CD8-positive, alpha-beta memory T cell (primary cell): ENCODE data around the gene GDAP1L1. TPM values are rescaled to one million over a fixed set of nuclear protein-coding genes. Genes with fewer than 3 reads are reported as not detected.

Experiments used
- CTCF ChIA-PET: fragments of 350-600 bp; sonication (Branson Sonifier 250); formaldehyde crosslinking; loops from one replicate; lab custom pipeline; 2021; ENCODE audit warnings: antibody characterized with exemption; lab: Charles Lee
- POLR2A ChIA-PET: fragments of 350-600 bp; sonication (Branson Sonifier 250); formaldehyde crosslinking; loops from one replicate; lab custom pipeline; 2021; ENCODE audit warnings: antibody characterized with exemption; lab: Charles Lee
- DNase-seq, 5 donors: peaks; one replicate each; pipeline versions ENCODE4 v3.0.0 to v3.0.0-alpha.2; 2020 to 2022; ENCODE audit warnings: mixed read lengths in 1 of 5
- H3K27ac ChIP-seq: one replicate; pipeline ENCODE4 v1.7.0; 2013; ENCODE audit warnings: low read depth, mild to moderate bottlenecking, low read length, moderate library complexity
- H3K27me3 ChIP-seq: 2 replicates; pipeline ENCODE4 v1.7.0; 2013; ENCODE audit warnings: low read length, mild to moderate bottlenecking; ENCODE audit not compliant: insufficient read depth, poor library complexity, severe bottlenecking
- H3K36me3 ChIP-seq: 2 replicates; pipeline ENCODE4 v1.7.0; 2013; ENCODE audit warnings: mild to moderate bottlenecking, low read length, moderate library complexity; ENCODE audit not compliant: insufficient read depth
- H3K4me1 ChIP-seq: 2 replicates; pipeline ENCODE4 v1.7.0; 2013; ENCODE audit warnings: mild to moderate bottlenecking, low read length, moderate library complexity; ENCODE audit not compliant: insufficient read depth
- H3K4me3 ChIP-seq: 2 replicates; pipeline ENCODE4 v1.7.0; 2013; ENCODE audit warnings: mild to moderate bottlenecking, low read length
- H3K9me3 ChIP-seq: 2 replicates; pipeline ENCODE4 v1.7.0; 2013; ENCODE audit warnings: mild to moderate bottlenecking, low read length
- H3K27ac Mint-ChIP-seq, 8 donors: one replicate each; pipeline ENCODE4 v1.8.0; 2020 to 2021; ENCODE audit warnings: mixed read lengths in 8 of 8, mild to moderate bottlenecking in 6 of 8, inconsistent platforms in 3 of 8, moderate library complexity in 3 of 8
- H3K27me3 Mint-ChIP-seq, 2 donors: one replicate each; pipeline ENCODE4 v1.8.0; 2020 to 2021; ENCODE audit warnings: mixed read lengths in 2 of 2, mild to moderate bottlenecking in 1 of 2, moderate library complexity in 1 of 2
- H3K36me3 Mint-ChIP-seq, 3 donors: one replicate each; pipeline ENCODE4 v1.8.0; 2020 to 2021; ENCODE audit warnings: mixed read lengths in 3 of 3, inconsistent platforms in 1 of 3, mild to moderate bottlenecking in 1 of 3
- H3K4me1 Mint-ChIP-seq, 3 donors: one replicate each; pipeline ENCODE4 v1.8.0; 2020 to 2021; ENCODE audit warnings: mixed read lengths in 3 of 3, inconsistent platforms in 1 of 3, mild to moderate bottlenecking in 1 of 3
- H3K4me3 Mint-ChIP-seq, 7 donors: one replicate each; pipeline ENCODE4 v1.8.0; 2020 to 2021; ENCODE audit warnings: mixed read lengths in 7 of 7, mild to moderate bottlenecking in 6 of 7, moderate library complexity in 4 of 7, inconsistent platforms in 2 of 7
- H3K9me3 Mint-ChIP-seq, 5 donors: one replicate each; pipeline ENCODE4 v1.8.0; 2020 to 2022; ENCODE audit warnings: mixed read lengths in 5 of 5, mild to moderate bottlenecking in 3 of 5, moderate library complexity in 2 of 5, inconsistent platforms in 1 of 5
- polyA plus RNA-seq: library from polyadenylated mRNA; unstranded; fragments of 300-500 nt; fragmentation: Illumina TruSeq; gene quantifications from one replicate; pipeline ENCODE4 v1.2.3, GENCODE V29; 2021
- total RNA-seq, 2 experiments: library from RNA; stranded (reverse); gene quantifications; one replicate each; pipeline ENCODE4 v1.2.3, GENCODE V29; 2021

Gene GDAP1L1
- total RNA-seq = not detected
- not detected for polyA plus RNA-seq

- no peaks in the 10 kb centered on the region for H3K4me1 ChIP-seq
- H3K4me3 ChIP-seq = no peak within 1 kb of the TSS
- DNase-seq = no peak
- H3K9me3 Mint-ChIP-seq = peaks cover 0 to 2% (median 0%) of the 10 kb centered on the region in 5 donors
- ChIA-PET CTCF (no interaction called here), POLR2A (no interaction called here)
- peaks cover 11% of the 10 kb centered on the region for H3K27me3 ChIP-seq
- H3K27ac Mint-ChIP-seq = no peak within 1 kb of the TSS
- H3K36me3 ChIP-seq = no peaks in the 10 kb centered on the region
- H3K36me3 Mint-ChIP-seq = no peaks in the 10 kb centered on the region
- H3K4me3 Mint-ChIP-seq = peak within 1 kb of the TSS in 5 of 7 donors; percentile 23 to 48 (median 28)
- peaks cover 4 to 12% (median 5%) of the 10 kb centered on the region in 3 donors for H3K4me1 Mint-ChIP-seq
- peaks cover 21 to 43% of the 10 kb centered on the region in 2 donors for H3K27me3 Mint-ChIP-seq
- H3K27ac ChIP-seq = no peak within 1 kb of the TSS
- no peaks in the 10 kb centered on the region for H3K9me3 ChIP-seq
Observed at GRCh38 chr20:44247131-44247571, at the start of gene GDAP1L1. Gene GDAP1L1, plus strand, starts transcription at chr20:44247308. Its CDS starts 27 bp downstream, at chr20:44247335.

- Histone ChIP-seq H3K4me3 (no peak overlapping the region), H3K27me3 (no peaks in the 10 kb centered on the region), H3K27ac (no peak overlapping the region), H3K4me1 (peaks cover 5% of the 10 kb centered on the region), H3K9me3 (no peaks in the 10 kb centered on the region), H3K36me3 (peaks cover 63% of the 10 kb centered on the region)
- Mint-ChIP-seq H3K27me3 (peaks cover 0 to 1% of the 10 kb centered on the region in 2 donors), H3K27ac (no peak overlapping the region), H3K9me3 (no peaks in the 10 kb centered on the region), H3K4me1 (peaks cover 19 to 42% (median 36%) of the 10 kb centered on the region in 3 donors), H3K4me3 (no peak overlapping the region), H3K36me3 (peaks cover 16 to 78% (median 32%) of the 10 kb centered on the region in 3 donors)
- DNase-seq = no peak
- ChIA-PET POLR2A (no interaction called here), CTCF (interaction anchor here (1.5 kb wide), 1 partner anchor 8 kb away, joined by 3 read pairs; no protein-coding TSS in a partner anchor)
Observed at GRCh38 chr20:44198872-44199271, 48.2 kb upstream of the GDAP1L1 start.

DNA sequence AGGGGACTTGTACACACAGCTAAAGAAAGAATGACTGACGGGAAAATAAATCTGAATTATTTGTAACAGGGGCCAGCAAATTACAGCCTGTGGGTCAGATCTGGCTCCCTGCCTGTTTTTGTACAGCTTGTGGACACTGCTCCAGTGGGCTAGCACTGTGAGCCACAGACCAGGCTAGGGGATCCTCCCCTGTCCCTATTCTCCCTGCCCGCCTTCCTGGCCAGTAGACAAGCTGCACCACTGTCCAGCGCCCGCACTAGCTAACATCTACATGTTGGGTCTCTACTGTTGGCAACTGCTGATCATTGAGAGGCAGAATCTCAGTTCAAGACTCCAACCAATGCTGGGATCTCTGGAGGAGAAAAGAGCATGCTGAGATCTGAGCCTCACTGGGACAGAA lies 47.2 kb upstream of the GDAP1L1 start:
- H3K4me3 ChIP-seq = no peak overlapping the region
- Mint-ChIP-seq H3K27ac (peak overlapping the region in 2 of 8 donors; percentile 55 to 71), H3K36me3 (peaks cover 16 to 85% (median 32%) of the 10 kb centered on the region in 3 donors), H3K4me1 (peaks cover 21 to 47% (median 36%) of the 10 kb centered on the region in 3 donors), H3K27me3 (peaks cover 0 to 1% of the 10 kb centered on the region in 2 donors), H3K9me3 (no peaks in the 10 kb centered on the region), H3K4me3 (no peak overlapping the region)
- no peak overlapping the region for H3K27ac ChIP-seq
- ChIA-PET POLR2A (no interaction called here), CTCF (interaction anchor here (1.5 kb wide), 1 partner anchor 9 kb away, joined by 3 read pairs; no protein-coding TSS in a partner anchor)
- H3K9me3 ChIP-seq = no peaks in the 10 kb centered on the region
- peaks cover 5% of the 10 kb centered on the region for H3K4me1 ChIP-seq
- H3K27me3 ChIP-seq = no peaks in the 10 kb centered on the region
- no peak for DNase-seq
- peaks cover 63% of the 10 kb centered on the region for H3K36me3 ChIP-seq

- ChIA-PET CTCF (interaction anchor here (1.5 kb wide), 1 partner anchor 10 kb away, joined by 3 read pairs; no protein-coding TSS in a partner anchor), POLR2A (no interaction called here)
- no peak overlapping the region for H3K27ac ChIP-seq
- H3K36me3 ChIP-seq = peaks cover 63% of the 10 kb centered on the region
- Mint-ChIP-seq H3K27me3 (peaks cover 0 to 1% of the 10 kb centered on the region in 2 donors), H3K4me1 (peaks cover 21 to 50% (median 36%) of the 10 kb centered on the region in 3 donors), H3K27ac (peak overlapping the region in 1 of 8 donors; percentile 30), H3K9me3 (no peaks in the 10 kb centered on the region), H3K4me3 (no peak overlapping the region), H3K36me3 (peaks cover 16 to 87% (median 32%) of the 10 kb centered on the region in 3 donors)
- H3K27me3 ChIP-seq = no peaks in the 10 kb centered on the region
- no peak overlapping the region for H3K4me3 ChIP-seq
- peaks cover 5% of the 10 kb centered on the region for H3K4me1 ChIP-seq
- no peaks in the 10 kb centered on the region for H3K9me3 ChIP-seq
- no peak for DNase-seq
Observed at GRCh38 chr20:44200371-44200770, 46.7 kb upstream of the GDAP1L1 start.

DNA sequence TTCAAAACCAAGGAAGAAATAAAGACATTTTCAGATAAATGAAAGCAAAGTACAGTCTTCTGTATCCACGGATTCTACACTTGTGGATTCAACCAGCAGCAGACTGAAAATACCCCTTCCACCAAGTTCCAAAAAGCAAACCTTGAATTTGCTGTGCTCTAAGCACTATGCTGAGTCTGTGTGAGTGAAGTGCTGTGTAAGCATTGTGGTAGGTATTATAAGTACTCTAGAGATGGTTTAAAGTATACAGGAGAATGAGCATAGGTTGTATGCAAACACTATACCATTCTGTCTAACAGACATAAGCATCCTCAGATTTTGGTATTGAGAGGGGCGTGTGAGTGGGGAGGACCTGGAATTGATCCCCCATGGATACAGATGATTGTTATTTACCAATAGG lies 46.1 kb upstream of the GDAP1L1 start:
- H3K4me1 Mint-ChIP-seq = peaks cover 21 to 50% (median 38%) of the 10 kb centered on the region in 3 donors
- ChIA-PET POLR2A (no interaction called here), CTCF (no interaction called here)
- H3K9me3 Mint-ChIP-seq = no peaks in the 10 kb centered on the region
- H3K4me3 ChIP-seq = no peak overlapping the region
- no peak for DNase-seq
- no peak overlapping the region for H3K27ac Mint-ChIP-seq
- H3K9me3 ChIP-seq = no peaks in the 10 kb centered on the region
- peaks cover 17 to 87% (median 32%) of the 10 kb centered on the region in 3 donors for H3K36me3 Mint-ChIP-seq
- peaks cover 59% of the 10 kb centered on the region for H3K36me3 ChIP-seq
- H3K4me3 Mint-ChIP-seq = no peak overlapping the region
- peaks cover 5% of the 10 kb centered on the region for H3K4me1 ChIP-seq
- peaks cover 0 to 1% of the 10 kb centered on the region in 2 donors for H3K27me3 Mint-ChIP-seq
- H3K27me3 ChIP-seq = no peaks in the 10 kb centered on the region
- no peak overlapping the region for H3K27ac ChIP-seq

DNA sequence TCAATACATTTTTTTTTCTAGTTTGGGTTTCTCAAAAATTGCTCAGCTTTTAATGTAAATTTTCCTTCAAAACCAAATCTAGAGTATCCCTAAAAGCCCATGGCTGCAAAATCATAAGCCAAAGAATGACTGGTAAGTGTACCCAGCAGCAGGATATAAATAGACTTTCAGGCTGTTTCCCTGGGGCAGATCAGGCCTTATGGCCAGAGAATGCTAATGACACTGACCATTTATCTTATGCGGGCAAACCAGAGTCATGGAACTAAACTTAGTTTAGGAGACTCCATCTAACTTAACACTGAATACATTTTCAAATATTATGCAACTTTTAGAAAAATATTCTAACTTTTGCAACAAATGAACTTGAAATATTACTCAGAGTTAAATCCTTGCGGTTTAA lies 43.9 kb upstream of the GDAP1L1 start:
- peaks cover 0 to 1% of the 10 kb centered on the region in 2 donors for H3K27me3 Mint-ChIP-seq
- ChIA-PET POLR2A (no interaction called here), CTCF (interaction anchor here (1.0 kb wide), 1 partner anchor 18 kb away, joined by 3 read pairs; no protein-coding TSS in a partner anchor)
- H3K4me1 Mint-ChIP-seq = peaks cover 34 to 72% (median 59%) of the 10 kb centered on the region in 3 donors
- peaks cover 13 to 78% (median 27%) of the 10 kb centered on the region in 3 donors for H3K36me3 Mint-ChIP-seq
- no peaks in the 10 kb centered on the region for H3K9me3 ChIP-seq
- H3K27me3 ChIP-seq = no peaks in the 10 kb centered on the region
- H3K9me3 Mint-ChIP-seq = no peaks in the 10 kb centered on the region
- H3K27ac Mint-ChIP-seq = peak overlapping the region in 1 of 8 donors; percentile 6
- no peak for DNase-seq
- H3K27ac ChIP-seq = no peak overlapping the region
- no peak overlapping the region for H3K4me3 Mint-ChIP-seq
- H3K4me3 ChIP-seq = no peak overlapping the region
- H3K36me3 ChIP-seq = peaks cover 42% of the 10 kb centered on the region
- peaks cover 16% of the 10 kb centered on the region for H3K4me1 ChIP-seq

GRCh38 chr20:44204156-44204831 lies 42.8 kb upstream of the GDAP1L1 start:
- Histone ChIP-seq H3K4me1 (peaks cover 22% of the 10 kb centered on the region), H3K36me3 (peaks cover 37% of the 10 kb centered on the region), H3K4me3 (no peak overlapping the region), H3K27me3 (no peaks in the 10 kb centered on the region), H3K27ac (peak overlapping the region; percentile 29), H3K9me3 (no peaks in the 10 kb centered on the region)
- ChIA-PET CTCF (no interaction called here), POLR2A (no interaction called here)
- Mint-ChIP-seq H3K27ac (peak overlapping the region in 2 of 8 donors; percentile 36 to 57), H3K9me3 (no peaks in the 10 kb centered on the region), H3K4me1 (peaks cover 40 to 77% (median 63%) of the 10 kb centered on the region in 3 donors), H3K36me3 (peaks cover 10 to 72% (median 27%) of the 10 kb centered on the region in 3 donors), H3K27me3 (peaks cover 0 to 1% of the 10 kb centered on the region in 2 donors), H3K4me3 (no peak overlapping the region)
- DNase-seq = no peak

GRCh38 chr20:44204832-44205215 lies 42.3 kb upstream of the GDAP1L1 start:
- Histone ChIP-seq H3K4me1 (peaks cover 27% of the 10 kb centered on the region), H3K36me3 (peaks cover 31% of the 10 kb centered on the region), H3K27ac (no peak overlapping the region), H3K27me3 (no peaks in the 10 kb centered on the region), H3K9me3 (no peaks in the 10 kb centered on the region), H3K4me3 (no peak overlapping the region)
- DNase-seq = no peak
- Mint-ChIP-seq H3K27me3 (peaks cover 0 to 1% of the 10 kb centered on the region in 2 donors), H3K4me3 (no peak overlapping the region), H3K9me3 (no peaks in the 10 kb centered on the region), H3K36me3 (peaks cover 10 to 69% (median 22%) of the 10 kb centered on the region in 3 donors), H3K27ac (no peak overlapping the region), H3K4me1 (peaks cover 40 to 77% (median 63%) of the 10 kb centered on the region in 3 donors)
- POLR2A ChIA-PET = no interaction called here
- CTCF ChIA-PET = no interaction called here
